Fibroblast of skin of left quadriceps (primary cell): Measurements from ENCODE around the gene KCNC4.

ENCODE experiments used
- DNase-seq, 2 experiments: peaks; one replicate each; pipeline ENCODE4 v3.0.0-alpha.2; 2013; ENCODE audit warnings: low read depth in 2 of 2

The KCNC4 gene

DNA sequence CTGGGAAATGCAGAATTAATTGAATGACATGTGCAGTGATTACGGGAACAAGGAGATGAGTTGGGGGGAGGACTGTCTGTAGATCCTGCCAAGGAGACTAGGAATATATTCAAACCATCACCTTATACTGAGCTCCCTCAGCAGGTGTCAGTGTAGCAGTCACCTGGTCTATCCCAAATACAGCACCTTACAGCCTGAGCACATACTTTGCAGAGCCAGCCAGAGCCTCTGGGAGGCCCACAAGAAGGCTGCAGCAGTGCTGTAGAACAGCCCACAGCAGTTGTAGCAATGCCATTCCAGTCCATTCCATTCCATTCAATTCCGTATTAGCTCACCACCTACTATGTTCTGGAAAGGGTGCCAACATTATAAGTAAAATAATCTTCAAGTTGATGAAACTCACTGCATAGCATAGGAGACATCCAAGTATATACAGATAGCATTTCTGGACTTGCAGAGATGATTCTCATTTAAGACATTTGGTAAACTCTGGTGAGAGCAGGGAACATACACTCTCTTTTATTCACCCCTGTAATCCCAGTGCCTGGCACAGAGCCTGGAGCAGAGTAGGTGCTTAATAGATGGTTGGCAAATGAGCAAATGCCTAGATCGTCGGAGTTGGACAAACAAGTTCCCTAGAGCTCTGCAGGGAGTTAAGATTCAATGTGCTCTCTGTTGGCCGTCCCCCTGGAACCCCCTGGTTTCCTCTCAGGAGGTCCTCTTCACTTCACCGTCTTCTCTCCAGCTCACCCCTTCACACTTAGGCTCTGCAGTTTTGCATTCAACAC is 44.7 kb downstream of the KCNC4 start:
- DNase-seq: no peak

DNA sequence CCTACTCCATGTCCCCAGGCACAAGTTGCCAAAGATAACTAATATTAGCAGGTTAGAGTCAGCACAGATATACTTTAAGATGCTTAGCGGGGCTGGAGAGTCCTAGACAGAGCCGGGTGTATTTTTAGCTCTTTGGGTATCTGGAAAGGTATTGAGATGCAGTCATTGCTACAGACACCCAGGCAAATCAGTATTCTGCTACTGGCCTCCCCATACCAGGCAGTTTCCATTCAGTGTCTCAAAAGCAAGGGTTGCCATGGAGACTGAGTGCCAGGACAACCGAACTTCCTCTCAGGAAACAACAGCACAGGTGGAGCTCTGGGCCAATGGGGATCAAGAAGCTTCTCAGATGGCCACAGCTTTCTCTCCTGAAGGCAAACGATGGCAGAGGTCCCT is 45.3 kb downstream of the KCNC4 start:
- DNase-seq: no peak

DNA sequence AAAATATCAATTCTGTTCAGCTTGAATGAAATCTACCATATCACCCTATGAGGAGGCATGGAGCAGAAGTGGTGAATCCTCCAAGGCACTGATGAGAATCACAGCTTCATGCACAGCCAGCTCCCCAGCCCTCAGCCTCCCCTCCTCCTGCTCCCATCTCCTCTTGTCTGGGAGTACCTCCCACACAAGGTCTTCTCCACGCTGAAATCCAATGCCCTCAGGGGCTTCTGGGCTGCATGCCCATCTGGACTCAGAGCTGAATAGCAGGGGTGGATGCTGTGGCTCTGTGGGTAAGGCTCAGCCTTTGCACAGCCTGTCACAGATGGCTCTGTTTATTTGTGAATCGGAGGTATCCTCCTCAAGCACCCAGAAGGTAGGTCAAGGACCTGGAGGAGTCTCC is 48.6 kb downstream of the KCNC4 start:
- DNase-seq: no peak

DNA sequence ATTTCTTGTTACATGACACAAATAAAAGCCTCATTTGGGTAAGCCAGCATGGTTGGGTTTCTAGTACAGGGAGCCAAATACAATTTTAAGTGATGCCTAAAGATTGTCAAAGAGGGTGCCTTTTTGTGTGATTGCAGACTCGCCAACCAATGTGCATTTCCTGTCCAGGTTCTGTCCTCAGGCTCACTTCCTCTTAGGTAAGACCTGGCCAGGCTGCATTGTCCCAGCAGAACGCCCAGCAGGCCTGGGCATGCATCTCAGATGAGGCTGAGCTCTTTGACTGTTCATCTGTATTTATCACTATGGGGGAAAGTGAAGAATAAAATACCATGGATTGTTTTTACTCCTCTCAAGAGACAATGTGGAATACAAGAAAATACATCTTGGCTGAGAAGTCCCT is 49.7 kb downstream of the KCNC4 start:
- DNase-seq: no peak
